Right lobe of liver (tissue), 6 donors: ENCODE results near the gene ICA1. TPM values are rescaled to one million over a fixed set of nuclear protein-coding genes. Genes with fewer than 3 reads are reported as not detected.
A peak's percentile ranks its signal among the peaks of the same experiment; 100 is the strongest.

Experiments
- ATAC-seq, 4 donors: fragments of 200-7000 bp; cut with Tn5 transposase; one replicate each; pipeline ENCODE4 v1.9.1; 2020; ENCODE audit warnings: mild to moderate bottlenecking in 4 of 4, moderate library complexity in 4 of 4
- DNase-seq, 3 donors: peaks; one replicate each; pipeline ENCODE4 v3.0.0-alpha.2; 2020
- H3K27ac ChIP-seq, 3 donors: fragments of 200-600 bp; one replicate each; pipeline ENCODE4 v1.8.0; 2022
- H3K27me3 ChIP-seq, 2 donors: fragments of 200-600 bp; one replicate each; pipeline ENCODE4 v1.8.0; 2022
- H3K36me3 ChIP-seq, 4 donors: fragments of 200-600 bp; sonication (generic) in 1 of 4; one replicate each; pipeline versions ENCODE4 v1.5.1 to v1.8.0; 2017 to 2022; ENCODE audit warnings: control low read depth in 1 of 4
- H3K4me1 ChIP-seq, 4 donors: fragments of 200-600 bp; sonication (generic) in 1 of 4; one replicate each; pipeline versions ENCODE4 v1.5.1 to v1.8.0; 2017 to 2022; ENCODE audit warnings: control low read depth in 1 of 4
- H3K4me3 ChIP-seq, 3 donors: fragments of 200-600 bp; one replicate each; pipeline ENCODE4 v1.8.0; 2022
- H3K9me3 ChIP-seq, 4 donors: fragments of 200-600 bp; sonication (generic) in 1 of 4; one replicate each; pipeline versions ENCODE4 v1.5.1 to v1.8.0; 2017 to 2022; ENCODE audit warnings: control low read depth in 1 of 4
- CTCF ChIP-seq, 4 donors: fragments of 200-600 bp in 3 of 4; fragments of 450-650 bp in 1 of 4; IDR thresholded peaks; one replicate each; pipeline versions ENCODE4 v1.5.1 to v1.8.0; 2016 to 2022; ENCODE audit warnings: antibody characterized with exemption in 4 of 4, mild to moderate bottlenecking in 2 of 4
- POLR2A ChIP-seq: fragments of 450-650 bp; IDR thresholded peaks from one replicate; pipeline ENCODE4 v1.6.1; 2017; ENCODE audit warnings: antibody characterized with exemption, mild to moderate bottlenecking
- WGBS: methylation state at CpG from one replicate; pipeline ENCODE4 v1.1.6; 2018; ENCODE audit warnings: low coverage, low lambda C conversion rate; ENCODE audit not compliant: insufficient coverage; ENCODE audit errors: missing lambda C conversion rate; 5-methylcytosine and 5-hydroxymethylcytosine counted together
- intact Hi-C, 2 donors: fragments of 100-400 bp; cut with DNase I; formaldehyde crosslinking; loops; one replicate each; pipeline versions ENCODE4 v1.11.2 to v1.14.1; 2022
- total RNA-seq, 6 experiments: library from RNA; depleted of rRNA in 2 of 6; stranded (reverse); fragments of >200 nt in 2 of 6; fragmentation: NEBNext Ultra II Directional in 3 of 6; extraction: Animal tissue kit (Norgen Biotek cat#: 25700) in 3 of 6; gene quantifications; one replicate each; pipeline versions ENCODE4 v1.1.0 to v1.2.4, GENCODE V29; 2016 to 2023
- donor health status: DM: no; HTN: yes; CAD: no.
- donor health status: DM: no; HTN: no; CAD: no.
- donor health status: DM: no; HTN: no; CAD: no.
- donor health status: DM: no; HTN: yes; CAD: no.
- donor health status: DM: no; HTN: yes; CAD: no.

The ICA1 gene
- total RNA-seq, 6 experiments from 2014 or later = 0.95 to 15.0 (median 7.3) TPM

- no peak overlapping the region for H3K27ac ChIP-seq
- no peaks in the 10 kb centered on the region for H3K9me3 ChIP-seq
- intact Hi-C loops = no loop called here
- no peaks in the 10 kb centered on the region for H3K36me3 ChIP-seq
- WGBS = 65% methylated on average over 4 of the region's 5 CpGs
- H3K4me3 ChIP-seq = no peak overlapping the region
- no peak for DNase-seq
- no peak for TF ChIP-seq CTCF (IDR thresholded peaks at IDR 0.05)
- TF ChIP-seq POLR2A = no peak
- H3K27me3 ChIP-seq = no peaks in the 10 kb centered on the region
- H3K4me1 ChIP-seq = peaks cover 0 to 4% (median 0%) of the 10 kb centered on the region in 4 donors
- ATAC-seq = no peak
These were observed 40.4 kb downstream of the ICA1 start for GRCh38 chr7:8221567-8221966.

- H3K4me3 ChIP-seq = no peak overlapping the region
- H3K27ac ChIP-seq = no peak overlapping the region
- DNase-seq = no peak
- TF ChIP-seq POLR2A (no peak), CTCF (IDR thresholded peaks at IDR 0.05) (no peak)
- no peaks in the 10 kb centered on the region for H3K36me3 ChIP-seq
- no peak for ATAC-seq
- peaks cover 0 to 4% (median 0%) of the 10 kb centered on the region in 4 donors for H3K4me1 ChIP-seq
- intact Hi-C loops = no loop called here
- WGBS = 95% methylated on average over 5 of the region's 5 CpGs
- H3K27me3 ChIP-seq = no peaks in the 10 kb centered on the region
- H3K9me3 ChIP-seq = no peaks in the 10 kb centered on the region
These were observed 40.9 kb downstream of the ICA1 start for GRCh38 chr7:8221101-8221495.

- H3K36me3 ChIP-seq = no peaks in the 10 kb centered on the region
- no peak for TF ChIP-seq POLR2A
- no peak for TF ChIP-seq CTCF (IDR thresholded peaks at IDR 0.05)
- intact Hi-C loops = no loop called here
- H3K27ac ChIP-seq = no peak overlapping the region
- 85% methylated on average over 7 of the region's 7 CpGs for WGBS
- H3K4me1 ChIP-seq = peaks cover 0 to 4% (median 0%) of the 10 kb centered on the region in 4 donors
- H3K9me3 ChIP-seq = no peaks in the 10 kb centered on the region
- H3K27me3 ChIP-seq = no peaks in the 10 kb centered on the region
- ATAC-seq = no peak
- no peak for DNase-seq
- H3K4me3 ChIP-seq = no peak overlapping the region
These were observed 41.4 kb downstream of the ICA1 start for GRCh38 chr7:8220376-8221100.

GRCh38 chr7:8217200-8218068 lies 44.5 kb downstream of the ICA1 start:
- peak; percentile 45 to 61 (median 56) for ATAC-seq
- WGBS = 41% methylated on average over 7 of the region's 7 CpGs
- Histone ChIP-seq H3K4me3 (no peak overlapping the region), H3K9me3 (no peaks in the 10 kb centered on the region), H3K27ac (no peak overlapping the region), H3K4me1 (peaks cover 0 to 23% (median 3%) of the 10 kb centered on the region in 4 donors), H3K36me3 (no peaks in the 10 kb centered on the region), H3K27me3 (no peaks in the 10 kb centered on the region)
- TF ChIP-seq POLR2A = no peak
- TF ChIP-seq CTCF (IDR thresholded peaks at IDR 0.05) = peak; percentile 71 to 86 (median 78)
- DNase-seq = no peak
- intact Hi-C loops = no loop called here
